ENCODE measurements around the gene SNX10.
A peak's percentile ranks its signal among the peaks of the same experiment; 100 is the strongest.

The SNX10 gene

DNA sequence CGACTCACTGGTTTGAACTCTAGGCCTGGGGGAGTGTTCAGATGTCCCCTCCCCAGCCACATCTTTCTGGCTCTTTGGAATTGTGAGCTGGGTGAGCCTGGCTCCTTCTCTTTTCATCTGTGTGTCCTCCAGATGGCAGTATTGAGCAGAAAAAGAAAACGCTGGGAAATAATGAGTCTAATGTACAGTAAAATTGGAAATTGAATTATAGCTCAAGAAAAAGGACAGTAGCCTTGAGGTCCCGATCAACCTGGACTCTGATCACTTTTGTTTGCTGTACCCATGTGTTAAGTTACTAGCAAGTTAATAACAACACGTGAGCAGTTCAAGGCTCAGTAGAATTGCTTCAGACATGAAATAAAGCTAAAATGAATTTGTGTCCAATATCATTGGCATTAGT is 77.9 kb downstream of the SNX10 start:
- DNase-seq (ENCODE audit: low read depth in 2 of 2) = peak in 1 of 2 donors; percentile 38

DNA sequence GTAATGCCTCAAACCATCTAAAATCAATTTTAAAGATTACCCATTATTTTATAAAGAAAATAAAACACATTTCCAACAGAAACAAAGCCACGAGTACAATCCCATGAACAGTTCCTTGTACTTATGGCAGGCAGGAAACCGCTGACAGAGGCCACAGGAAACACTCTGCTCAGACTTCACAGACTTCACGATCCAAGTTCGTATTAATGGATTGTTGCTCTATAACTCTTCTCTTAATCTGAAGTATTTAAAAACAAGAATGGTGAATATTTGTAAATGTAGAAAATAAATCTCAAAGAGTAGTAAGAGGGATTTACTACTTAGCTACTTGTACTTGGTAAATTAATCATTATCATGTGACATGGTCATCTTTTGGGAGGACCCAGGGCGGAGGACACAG is 78.3 kb downstream of the SNX10 start:
- no peak for DNase-seq (ENCODE audit: low read depth in 2 of 2)

- DNase-seq (ENCODE audit: low read depth in 2 of 2) = no peak
These were observed 80.6 kb downstream of the SNX10 start for GRCh38 chr7:26372249-26372648.

DNA sequence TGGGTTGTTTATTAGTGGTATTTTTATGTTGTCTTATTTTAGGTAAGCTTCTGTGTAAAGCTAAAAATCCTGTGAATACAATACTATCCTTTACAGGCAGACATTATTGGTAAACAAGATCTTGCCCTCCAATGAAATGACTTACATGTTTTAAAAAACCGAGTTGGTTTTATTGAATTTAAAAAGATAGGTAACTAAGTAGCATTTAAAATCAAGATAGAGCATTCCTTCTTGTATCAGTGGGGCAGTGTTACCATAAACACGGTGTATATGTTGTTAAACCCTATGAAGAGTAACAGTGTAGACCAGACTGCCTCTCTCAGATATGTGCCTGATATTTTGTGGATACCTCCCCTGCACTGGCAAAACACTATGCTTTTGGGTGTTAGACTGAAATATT is 81.0 kb downstream of the SNX10 start:
- no peak for DNase-seq (ENCODE audit: low read depth in 2 of 2)

DNA sequence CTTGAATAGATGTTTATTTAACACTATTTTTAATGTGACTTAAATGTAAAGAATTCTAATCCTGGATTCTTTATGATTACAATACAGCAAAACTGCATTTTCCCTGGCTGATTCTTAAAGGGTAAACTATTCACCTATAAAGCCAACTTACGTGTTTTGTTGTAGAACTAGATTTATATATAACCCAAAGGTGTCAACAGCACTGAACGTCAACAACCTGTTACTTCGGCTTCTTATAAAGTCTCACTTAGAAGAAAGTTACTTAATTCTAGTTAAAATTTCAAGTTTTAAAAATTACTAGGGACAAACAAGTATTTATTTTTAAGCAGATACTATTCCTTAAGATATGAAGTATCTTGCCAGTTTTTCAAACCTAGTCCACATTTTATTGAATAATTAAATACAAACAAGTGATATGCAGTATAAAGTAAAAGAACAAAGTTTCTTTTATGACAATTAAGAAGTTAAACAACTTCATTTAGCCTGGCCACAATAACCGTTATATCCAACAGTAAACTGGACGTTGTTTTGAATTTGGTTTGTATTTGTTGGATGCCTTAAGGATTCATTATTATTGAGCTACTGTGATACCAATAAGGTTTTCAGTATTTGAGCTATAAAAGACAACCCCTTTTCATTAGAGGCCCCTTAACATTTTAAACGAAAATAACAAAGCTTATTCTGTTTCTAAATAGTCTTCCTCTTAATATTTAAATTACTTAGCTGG is 83.1 kb downstream of the SNX10 start:
- DNase-seq (ENCODE audit: low read depth in 2 of 2) = no peak

GRCh38 chr7:26375726-26376174 is 84.1 kb downstream of the SNX10 start:
- DNase-seq (ENCODE audit: low read depth in 2 of 2) = no peak

GRCh38 chr7:26376175-26376917 is 84.7 kb downstream of the SNX10 start:
- DNase-seq (ENCODE audit: low read depth in 2 of 2) = peak in 1 of 2 donors; percentile 25

DNA sequence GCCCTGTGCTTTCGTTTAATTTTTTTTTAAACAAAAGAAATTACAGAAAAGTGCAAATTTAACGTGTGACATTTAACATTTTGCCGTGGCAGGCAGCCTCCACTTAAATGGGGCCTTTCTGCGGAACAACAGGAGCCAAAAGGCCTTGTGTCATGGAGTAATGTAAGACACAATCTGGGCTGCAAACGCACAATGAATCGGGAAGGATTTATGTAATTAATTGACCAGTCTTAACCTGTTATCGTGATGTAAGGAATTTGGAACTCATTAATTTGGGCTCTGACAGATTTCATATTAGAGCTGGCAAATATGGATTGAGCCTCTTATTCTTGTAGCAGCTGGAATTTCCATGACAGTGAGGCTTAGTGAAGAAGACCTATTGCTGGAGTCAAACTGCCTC is 86.4 kb downstream of the SNX10 start:
- no peak for DNase-seq (ENCODE audit: low read depth in 2 of 2)

- no peak for DNase-seq (ENCODE audit: low read depth in 2 of 2)
These were observed 88.0 kb downstream of the SNX10 start for GRCh38 chr7:26379711-26380110.

DNA sequence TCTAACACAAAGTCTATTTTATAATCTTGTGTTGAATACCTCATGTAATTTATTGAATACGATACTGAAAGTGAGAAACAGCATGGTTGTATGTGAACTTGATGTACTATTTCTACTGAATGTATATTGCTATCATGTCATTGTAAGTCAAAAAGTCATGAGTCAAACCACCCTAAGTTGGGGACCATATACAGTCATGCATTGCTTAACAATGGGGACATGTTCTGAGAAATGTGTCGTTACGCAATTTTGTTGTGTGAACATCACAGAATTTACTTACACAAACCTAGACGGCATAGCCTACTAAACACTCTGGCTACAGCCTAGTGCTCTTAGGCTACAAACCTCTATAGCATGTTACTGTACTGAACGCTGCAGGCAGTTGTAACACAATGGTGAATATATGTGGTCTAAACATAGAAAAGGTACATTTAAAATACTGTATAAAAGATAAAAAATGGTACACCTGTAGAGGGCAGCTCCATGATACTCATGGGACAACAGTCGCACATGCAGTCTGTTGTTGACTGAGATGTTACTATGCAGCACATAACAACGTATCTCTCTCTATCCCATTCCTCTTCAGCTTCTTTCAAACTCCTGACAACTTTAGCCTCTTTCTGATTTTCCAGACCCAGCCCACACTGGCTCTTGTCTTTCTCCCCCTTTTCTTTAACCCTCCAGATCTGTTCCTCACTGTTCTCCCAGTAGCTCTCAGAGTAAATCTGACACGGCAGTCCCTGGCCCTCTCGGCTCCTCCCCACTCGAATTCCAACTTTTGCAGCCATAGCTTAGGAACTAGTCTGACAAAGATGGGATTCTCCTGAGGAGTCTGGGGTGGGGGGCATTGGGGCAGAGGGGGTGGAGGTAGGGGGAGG is 90.1 kb downstream of the SNX10 start:
- no peak for DNase-seq (ENCODE audit: low read depth in 2 of 2)

- DNase-seq (ENCODE audit: low read depth in 2 of 2) = no peak
These were observed 93.6 kb downstream of the SNX10 start for GRCh38 chr7:26385240-26385639.

GRCh38 chr7:26387731-26388130 is 96.1 kb downstream of the SNX10 start:
- DNase-seq (ENCODE audit: low read depth in 2 of 2) = no peak

GRCh38 chr7:26388256-26388655 is 96.6 kb downstream of the SNX10 start:
- no peak for DNase-seq (ENCODE audit: low read depth in 2 of 2)

DNA sequence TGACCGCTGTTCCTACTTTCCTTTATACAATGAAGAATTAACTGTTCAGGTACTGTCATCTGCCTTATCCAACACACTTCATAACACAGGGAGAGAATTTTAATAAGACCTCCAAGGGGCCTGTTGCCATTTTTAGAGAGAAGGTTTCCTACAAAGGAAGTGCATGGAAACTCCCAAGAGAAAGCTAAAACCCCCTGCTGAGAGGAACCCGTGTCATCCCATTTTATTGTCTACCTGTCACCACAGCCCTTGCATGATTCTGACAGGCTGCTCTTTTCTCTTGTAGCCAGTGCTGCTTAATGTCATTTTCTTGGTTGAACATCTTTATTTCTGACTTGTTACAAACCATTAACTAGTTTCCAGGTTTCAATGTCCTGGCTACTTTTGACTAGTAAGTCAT is 98.4 kb downstream of the SNX10 start:
- no peak for DNase-seq (ENCODE audit: low read depth in 2 of 2)

DNA sequence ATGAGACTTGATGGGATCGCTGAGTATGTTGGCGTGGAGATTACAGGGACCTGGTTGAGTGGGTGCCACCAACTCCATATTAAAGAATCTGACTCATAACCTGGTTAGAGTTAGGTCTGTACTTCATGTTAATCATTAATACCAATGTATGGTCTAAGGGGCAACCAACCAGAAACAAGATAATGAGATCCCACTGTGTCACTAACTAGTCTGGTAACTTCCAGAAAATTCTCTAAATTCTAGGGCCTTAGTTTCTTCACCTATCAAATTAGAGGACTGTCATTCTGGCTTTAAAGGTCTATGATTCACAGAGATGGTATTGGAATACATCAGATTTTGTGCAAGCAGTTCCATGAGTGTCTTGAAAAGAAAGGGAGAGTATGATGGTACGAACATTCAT is 102.2 kb downstream of the SNX10 start:
- no peak for DNase-seq (ENCODE audit: low read depth in 2 of 2)

DNA sequence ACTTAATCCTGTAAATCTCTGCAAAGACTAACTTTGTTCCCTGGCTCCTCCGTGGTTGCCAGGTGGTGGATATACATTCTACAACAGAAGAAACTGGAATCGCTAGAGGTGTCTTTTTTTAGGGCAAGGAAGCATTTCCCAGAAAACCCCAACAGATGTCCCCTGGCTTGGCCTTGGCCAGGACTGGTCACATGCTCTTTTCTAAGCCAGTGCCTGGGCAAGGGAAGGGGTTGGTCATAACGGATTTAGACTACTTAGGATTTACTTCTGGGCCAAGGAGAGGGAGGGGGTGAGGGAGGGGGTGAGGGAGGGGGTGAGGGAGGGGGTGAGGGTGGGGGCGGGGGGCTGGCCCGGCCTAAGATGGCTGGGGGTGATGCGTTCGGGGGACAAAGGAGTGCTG is 105.7 kb downstream of the SNX10 start:
- no peak for DNase-seq (ENCODE audit: low read depth in 2 of 2)

DNA sequence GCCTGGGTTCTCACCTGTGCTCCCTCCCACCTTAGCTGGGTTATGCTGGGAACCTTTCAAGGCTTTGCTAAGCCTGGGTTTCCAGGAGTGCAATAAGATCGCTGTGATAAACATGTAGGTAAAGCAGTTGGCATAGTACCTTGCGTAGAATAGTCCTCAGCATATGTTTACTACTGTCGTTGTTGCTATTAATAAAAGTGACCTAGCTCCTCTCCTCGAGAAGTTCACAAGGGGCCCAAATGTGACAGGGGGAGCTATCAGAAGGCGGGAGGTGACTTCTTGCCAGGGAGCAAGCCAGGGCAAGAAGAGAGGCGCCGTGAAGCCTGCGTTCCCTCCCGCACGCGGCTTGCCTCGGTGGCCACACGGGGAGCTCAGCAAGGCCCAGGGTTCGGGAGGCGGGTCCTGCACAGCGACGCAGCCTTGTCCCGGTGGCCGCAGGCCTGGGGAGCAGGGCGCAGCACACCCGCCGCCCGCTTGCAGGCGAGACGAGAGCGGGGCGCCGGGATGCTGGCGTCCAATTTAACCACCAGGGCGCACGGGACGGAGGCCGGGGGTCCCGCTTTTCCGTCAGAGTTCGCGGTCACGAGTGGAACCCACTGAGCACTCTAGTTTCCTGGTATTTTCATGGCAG is 106.2 kb downstream of the SNX10 start:
- no peak for DNase-seq (ENCODE audit: low read depth in 2 of 2)

DNA sequence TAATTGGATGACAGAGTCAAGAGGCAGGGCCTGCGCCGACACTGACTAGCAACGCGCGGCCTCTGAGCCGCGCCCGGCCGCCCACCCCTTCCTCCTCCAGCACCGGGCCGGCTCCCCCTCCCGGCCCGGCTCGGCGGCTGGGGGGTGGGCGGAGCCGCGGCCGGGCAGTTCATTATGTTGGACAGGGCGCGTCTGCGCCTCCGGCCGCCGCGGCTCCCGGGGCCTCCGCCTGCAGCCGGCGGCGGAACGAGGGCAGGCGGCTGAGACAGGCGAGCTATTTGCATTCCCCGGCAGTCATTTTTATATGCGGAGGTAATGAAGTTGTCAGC is 106.7 kb downstream of the SNX10 start:
- DNase-seq (ENCODE audit: low read depth in 2 of 2) = peak in 1 of 2 donors; percentile 29

DNA sequence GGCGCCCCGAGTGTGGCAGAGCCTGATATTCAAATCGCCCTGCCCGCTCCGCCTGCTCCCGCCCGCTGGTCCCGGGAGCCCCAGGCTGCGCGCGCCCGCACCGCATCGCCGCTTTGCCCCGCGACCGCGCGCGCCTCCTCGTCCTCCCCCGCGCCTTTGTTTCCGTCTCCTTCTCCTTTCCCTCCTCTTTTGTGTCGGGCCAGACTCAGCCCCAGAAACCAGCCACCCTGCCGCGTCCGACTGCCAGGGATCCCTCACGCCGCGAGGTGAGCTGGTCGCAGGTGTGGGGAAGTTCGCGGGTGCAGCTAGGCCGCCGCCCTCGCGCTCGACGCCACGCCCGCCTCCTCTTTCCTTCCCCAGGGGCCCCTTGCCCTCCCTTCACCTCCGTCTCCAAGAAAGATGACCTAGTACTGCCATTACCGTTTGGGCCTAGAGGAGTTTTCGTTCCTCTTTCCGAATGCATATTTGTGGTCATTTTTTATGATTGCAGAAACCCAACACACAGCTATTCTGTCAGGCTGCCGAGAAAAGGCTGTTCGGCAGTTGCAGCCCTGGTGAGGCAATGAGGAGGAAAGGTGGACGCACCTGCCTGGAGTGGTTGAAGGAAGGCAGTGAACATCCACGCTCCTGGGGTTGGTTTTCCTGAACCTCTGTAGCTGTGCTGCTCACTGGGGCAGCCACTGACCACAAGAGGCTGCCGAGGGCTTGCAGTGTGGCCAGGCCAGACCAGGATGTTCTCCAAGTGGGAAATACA is 107.3 kb downstream of the SNX10 start:
- DNase-seq (ENCODE audit: low read depth in 2 of 2) = peak in 1 of 2 donors; percentile 16

DNA sequence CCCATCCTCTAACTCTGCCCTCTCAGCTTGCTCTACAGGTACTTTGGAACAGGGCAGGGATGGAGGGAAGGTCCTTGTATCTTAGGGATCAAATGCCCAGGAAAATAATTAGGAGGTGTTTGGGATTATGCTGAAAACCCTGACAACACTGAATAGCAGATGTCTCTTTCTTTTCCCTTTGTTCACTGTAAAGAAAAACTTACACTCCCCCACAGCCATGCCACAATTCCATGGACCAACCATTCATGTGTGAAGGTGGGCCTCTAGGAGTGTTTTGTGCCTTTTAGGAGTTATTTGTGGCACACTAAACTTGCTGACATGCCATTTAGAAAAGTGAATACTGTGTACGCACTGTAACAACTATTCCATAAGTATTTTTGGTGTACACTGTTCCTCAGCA is 108.1 kb downstream of the SNX10 start:
- no peak for DNase-seq (ENCODE audit: low read depth in 2 of 2)

- no peak for DNase-seq (ENCODE audit: low read depth in 2 of 2)
These were observed 112.0 kb downstream of the SNX10 start for GRCh38 chr7:26403640-26404039.
